GM23248 (cell line): ENCODE results near the gene PROM1. TPM values are rescaled to one million over a fixed set of nuclear protein-coding genes. Genes with fewer than 3 reads are reported as not detected.

Experiments
- DNase-seq: peaks from one replicate; pipeline ENCODE4 v3.0.0-alpha.2; 2015
- H2AFZ ChIP-seq: fragments of 200-600 bp; sonication (generic); 2 replicates; pipeline ENCODE4 v1.6.1; 2016; ENCODE audit warnings: antibody characterized with exemption
- H3F3A ChIP-seq: fragments of 200-600 bp; sonication (generic); 2 replicates; pipeline ENCODE4 v1.6.1; 2016; ENCODE audit warnings: mild to moderate bottlenecking, antibody characterized with exemption, mixed run types; ENCODE audit not compliant: insufficient read depth
- H3K27ac ChIP-seq: fragments of 200-600 bp; sonication (generic); 2 replicates; pipeline ENCODE4 v1.5.1; 2016; ENCODE audit warnings: mild to moderate bottlenecking
- H3K27me3 ChIP-seq: fragments of 200-600 bp; sonication (generic); replicated peaks from 2 replicates; pipeline ENCODE4 v1.6.1; 2016; ENCODE audit warnings: mild to moderate bottlenecking; ENCODE audit not compliant: insufficient read depth
- H3K36me3 ChIP-seq: fragments of 200-600 bp; sonication (generic); 2 replicates; pipeline ENCODE4 v1.6.1; 2016; ENCODE audit warnings: low read depth, mild to moderate bottlenecking
- H3K4me1 ChIP-seq: fragments of 200-600 bp; sonication (generic); 2 replicates; pipeline ENCODE4 v1.6.1; 2016; ENCODE audit warnings: mild to moderate bottlenecking; ENCODE audit not compliant: insufficient read depth
- H3K4me2 ChIP-seq: fragments of 200-600 bp; sonication (generic); one replicate; pipeline ENCODE4 v1.6.1; 2016; ENCODE audit warnings: mild to moderate bottlenecking; ENCODE audit not compliant: unreplicated experiment
- H3K4me3 ChIP-seq: fragments of 200-600 bp; sonication (generic); 2 replicates; pipeline ENCODE4 v1.5.1; 2016; ENCODE audit warnings: mild to moderate bottlenecking
- H3K79me2 ChIP-seq: fragments of 200-600 bp; sonication (generic); 2 replicates; pipeline ENCODE4 v1.6.1; 2016; ENCODE audit warnings: mild to moderate bottlenecking; ENCODE audit not compliant: insufficient read depth
- H3K9ac ChIP-seq: fragments of 200-600 bp; sonication (generic); 2 replicates; pipeline ENCODE4 v1.6.1; 2016; ENCODE audit warnings: mild to moderate bottlenecking
- H3K9me2 ChIP-seq: fragments of 200-600 bp; sonication (generic); 2 replicates; pipeline ENCODE4 v1.6.1; 2016; ENCODE audit warnings: mixed run types, mild to moderate bottlenecking, moderate library complexity; ENCODE audit not compliant: insufficient read depth
- H3K9me3 ChIP-seq: fragments of 200-600 bp; sonication (generic); one replicate; pipeline ENCODE4 v1.6.1; 2017; ENCODE audit warnings: low read depth
- H4K20me1 ChIP-seq: fragments of 200-600 bp; sonication (generic); 2 replicates; pipeline ENCODE4 v1.6.0; 2016; ENCODE audit not compliant: insufficient read depth
- EZH2 ChIP-seq: fragments of 200-600 bp; sonication (generic); IDR thresholded peaks from 2 replicates; pipeline ENCODE4 v1.6.1; 2018; ENCODE audit warnings: antibody characterized with exemption, mild to moderate bottlenecking; ENCODE audit not compliant: insufficient read depth, poor library complexity, severe bottlenecking
- EZH2phosphoT487 ChIP-seq: fragments of 200-600 bp; sonication (generic); IDR thresholded peaks from 2 replicates; pipeline ENCODE4 v1.6.1; 2018; ENCODE audit warnings: antibody characterized with exemption, moderate library complexity, mild to moderate bottlenecking, low read depth; ENCODE audit not compliant: insufficient read depth
- WGBS, 2 experiments: methylation state at CpG; one replicate each; pipeline ENCODE4 v1.1.6; 2015 to 2017; ENCODE audit warnings: low lambda C conversion rate in 2 of 2, low coverage in 1 of 2; ENCODE audit errors: missing lambda C conversion rate in 2 of 2; 5-methylcytosine and 5-hydroxymethylcytosine counted together
- in situ Hi-C: fragments of 300-500 bp; cut with MboI; formaldehyde crosslinking; loops from 2 replicates; pipeline ENCODE4 v1.15.0; 2020
- polyA plus RNA-seq: library from polyadenylated mRNA; unstranded; fragments of >200 nt; fragmentation: Nextera tagmentation; extraction: Ambion mirVana; gene quantifications from 2 replicates; pipeline ENCODE4 v1.2.1, GENCODE V29; 2016
- total RNA-seq: library from RNA; depleted of rRNA; stranded (reverse); fragments of >200 nt; shearing (Covaris generic); gene quantifications from 2 replicates; pipeline ENCODE4 v1.2.3, GENCODE V29; 2014

PROM1 gene
- total and polyA plus RNA-seq, 2 experiments from 2014 or later = not detected

- Histone ChIP-seq H3K79me2 (no peaks in the 10 kb centered on the region), H3K9me3 (no peaks in the 10 kb centered on the region), H4K20me1 (no peaks in the 10 kb centered on the region), H3K9me2 (no peaks in the 10 kb centered on the region), H3F3A (no peaks in the 10 kb centered on the region), H3K36me3 (no peaks in the 10 kb centered on the region), H3K4me2 (no peak overlapping the region), H3K4me3 (no peak overlapping the region), H3K27me3 (peaks cover 44% of the 10 kb centered on the region), H3K27ac (no peak overlapping the region), H3K4me1 (no peaks in the 10 kb centered on the region), H2AFZ (no peak overlapping the region), H3K9ac (no peak overlapping the region)
- in situ Hi-C loops = no loop called here
- TF ChIP-seq EZH2 (no peak), EZH2phosphoT487 (no peak)
- WGBS, 2 experiments = 37 to 40% methylated on average over 4 of the region's 4 CpGs
- DNase-seq = no peak
Observed at GRCh38 chr4:16119981-16120380, 36.2 kb upstream of the PROM1 start.

- WGBS, 2 experiments = 1 to 7% methylated on average over 2 of the region's 2 CpGs
- H2AFZ ChIP-seq = no peak overlapping the region
- no peaks in the 10 kb centered on the region for H3F3A ChIP-seq
- no peaks in the 10 kb centered on the region for H4K20me1 ChIP-seq
- TF ChIP-seq EZH2phosphoT487 (no peak), EZH2 (no peak)
- H3K9me3 ChIP-seq = no peaks in the 10 kb centered on the region
- no peak overlapping the region for H3K4me2 ChIP-seq
- no peaks in the 10 kb centered on the region for H3K4me1 ChIP-seq
- H3K79me2 ChIP-seq = no peaks in the 10 kb centered on the region
- H3K4me3 ChIP-seq = no peak overlapping the region
- H3K9me2 ChIP-seq = no peaks in the 10 kb centered on the region
- no peak overlapping the region for H3K27ac ChIP-seq
- DNase-seq = no peak
- no peaks in the 10 kb centered on the region for H3K36me3 ChIP-seq
- peaks cover 38% of the 10 kb centered on the region for H3K27me3 ChIP-seq
- H3K9ac ChIP-seq = no peak overlapping the region
- in situ Hi-C loops = no loop called here
Observed at GRCh38 chr4:16118090-16118489, 34.3 kb upstream of the PROM1 start.

- Histone ChIP-seq H2AFZ (no peak overlapping the region), H4K20me1 (no peaks in the 10 kb centered on the region), H3K9me2 (no peaks in the 10 kb centered on the region), H3F3A (no peaks in the 10 kb centered on the region), H3K9me3 (no peaks in the 10 kb centered on the region), H3K27me3 (peaks cover 39% of the 10 kb centered on the region), H3K9ac (no peak overlapping the region), H3K4me3 (no peak overlapping the region), H3K27ac (no peak overlapping the region), H3K79me2 (no peaks in the 10 kb centered on the region), H3K4me2 (no peak overlapping the region), H3K4me1 (no peaks in the 10 kb centered on the region), H3K36me3 (no peaks in the 10 kb centered on the region)
- in situ Hi-C loops = no loop called here
- 50 to 59% methylated on average over 5 of the region's 5 CpGs for WGBS, 2 experiments
- no peak for DNase-seq
- TF ChIP-seq EZH2phosphoT487 (no peak), EZH2 (no peak)
Observed at GRCh38 chr4:16117164-16117563, 33.3 kb upstream of the PROM1 start.

- H3F3A ChIP-seq = no peaks in the 10 kb centered on the region
- no peaks in the 10 kb centered on the region for H3K9me2 ChIP-seq
- no peak overlapping the region for H2AFZ ChIP-seq
- H3K4me2 ChIP-seq = no peak overlapping the region
- 34 to 36% methylated on average over 3 of the region's 3 CpGs for WGBS, 2 experiments
- DNase-seq = no peak
- H3K4me1 ChIP-seq = no peaks in the 10 kb centered on the region
- no peak for TF ChIP-seq EZH2
- TF ChIP-seq EZH2phosphoT487 = no peak
- no peaks in the 10 kb centered on the region for H3K9me3 ChIP-seq
- peaks cover 39% of the 10 kb centered on the region for H3K27me3 ChIP-seq
- H4K20me1 ChIP-seq = no peaks in the 10 kb centered on the region
- no peak overlapping the region for H3K9ac ChIP-seq
- H3K4me3 ChIP-seq = no peak overlapping the region
- H3K27ac ChIP-seq = no peak overlapping the region
- in situ Hi-C loops = no loop called here
- no peaks in the 10 kb centered on the region for H3K79me2 ChIP-seq
- no peaks in the 10 kb centered on the region for H3K36me3 ChIP-seq
Observed at GRCh38 chr4:16116493-16116990, 32.7 kb upstream of the PROM1 start.

GRCh38 chr4:16116019-16116418, 32.2 kb upstream of the PROM1 start:
- Histone ChIP-seq H3K9me3 (no peaks in the 10 kb centered on the region), H3K9me2 (no peaks in the 10 kb centered on the region), H4K20me1 (no peaks in the 10 kb centered on the region), H3K4me3 (no peak overlapping the region), H3K27me3 (peaks cover 40% of the 10 kb centered on the region), H3F3A (no peaks in the 10 kb centered on the region), H3K9ac (no peak overlapping the region), H3K4me2 (no peak overlapping the region), H3K27ac (no peak overlapping the region), H2AFZ (no peak overlapping the region), H3K4me1 (no peaks in the 10 kb centered on the region), H3K79me2 (no peaks in the 10 kb centered on the region), H3K36me3 (no peaks in the 10 kb centered on the region)
- in situ Hi-C loops = no loop called here
- DNase-seq = no peak
- TF ChIP-seq EZH2 (no peak), EZH2phosphoT487 (no peak)
- 75 to 78% methylated on average over 7 of the region's 7 CpGs for WGBS, 2 experiments
